OCI-M2 (cell line): ENCODE results near the gene SPNS2.
"Not testable (repeated sequence)": the region's sequence is repeated elsewhere in the genome, so short reads cannot be mapped to it uniquely, and the experiment has no call there.

ENCODE experiments used
- DNase-seq: peaks from one replicate; lab custom pipeline; 2025; ENCODE audit not compliant: unreplicated experiment; lab: John Stamatoyannopoulos, UW

SPNS2 gene

DNA sequence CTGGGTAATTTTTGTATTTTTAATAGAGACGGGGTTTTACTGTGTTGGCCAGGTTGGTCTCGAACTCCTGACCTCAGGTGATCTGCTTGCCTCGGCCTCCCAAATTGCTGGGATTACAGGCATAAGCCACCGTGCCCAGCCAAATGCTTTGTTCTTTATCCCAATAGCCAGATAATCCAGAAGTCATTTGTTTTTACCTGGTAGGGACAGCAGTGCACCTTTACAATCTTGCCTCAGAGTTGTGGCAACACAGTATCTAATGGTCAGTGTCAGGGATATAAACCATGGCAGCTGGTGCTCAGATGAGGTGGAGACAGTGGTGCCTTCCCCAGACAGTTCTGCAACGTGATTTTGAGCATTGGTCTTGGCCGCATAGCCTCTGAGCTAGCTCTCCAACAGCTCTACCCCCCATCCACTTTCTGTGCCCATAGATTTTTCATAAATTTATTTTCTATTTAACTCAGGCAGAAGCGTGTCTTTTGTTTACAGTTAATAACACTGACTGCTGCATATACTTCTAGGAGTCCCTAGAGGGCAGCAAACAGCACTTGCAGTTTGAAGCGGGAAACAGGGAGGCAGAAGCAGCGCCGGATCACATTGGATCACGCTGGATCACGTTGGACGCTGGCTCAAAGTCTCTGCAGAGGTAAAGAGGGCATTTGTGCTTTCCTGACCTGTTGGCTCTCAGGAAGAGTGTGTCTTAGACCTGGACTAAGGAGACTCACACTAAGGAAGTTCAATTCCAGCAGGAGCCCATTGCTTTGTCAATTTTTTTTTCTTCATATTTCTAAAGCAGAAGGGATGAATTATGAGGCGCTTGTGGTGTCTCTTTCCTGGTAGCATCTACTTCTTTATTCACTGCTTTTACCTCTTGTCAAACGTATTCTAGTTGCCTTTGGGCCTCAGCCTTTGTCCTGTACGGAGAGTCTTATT is 66.8 kb downstream of the SPNS2 start:
- DNase-seq: peak; percentile 32

DNA sequence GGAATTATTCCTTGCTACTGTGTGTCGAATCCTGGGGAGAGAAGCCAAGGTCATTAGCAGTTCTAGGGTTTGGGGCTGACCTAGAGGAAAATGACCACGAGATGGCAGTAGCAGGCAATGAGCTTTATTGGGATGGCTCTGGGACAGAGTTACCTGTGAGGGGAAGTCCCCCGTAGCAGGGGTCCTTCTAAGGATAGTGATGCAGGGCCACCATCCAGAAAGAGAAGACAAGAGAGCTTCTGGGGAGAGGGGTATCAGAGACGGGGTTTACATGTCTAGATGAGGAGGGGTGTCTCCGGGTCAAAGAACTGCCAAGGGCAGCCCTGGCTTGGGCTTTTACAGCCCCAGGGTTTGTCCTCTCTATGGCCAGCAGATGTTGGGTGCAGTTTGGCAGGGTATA is 68.1 kb downstream of the SPNS2 start:
- DNase-seq: peak; percentile 48

DNA sequence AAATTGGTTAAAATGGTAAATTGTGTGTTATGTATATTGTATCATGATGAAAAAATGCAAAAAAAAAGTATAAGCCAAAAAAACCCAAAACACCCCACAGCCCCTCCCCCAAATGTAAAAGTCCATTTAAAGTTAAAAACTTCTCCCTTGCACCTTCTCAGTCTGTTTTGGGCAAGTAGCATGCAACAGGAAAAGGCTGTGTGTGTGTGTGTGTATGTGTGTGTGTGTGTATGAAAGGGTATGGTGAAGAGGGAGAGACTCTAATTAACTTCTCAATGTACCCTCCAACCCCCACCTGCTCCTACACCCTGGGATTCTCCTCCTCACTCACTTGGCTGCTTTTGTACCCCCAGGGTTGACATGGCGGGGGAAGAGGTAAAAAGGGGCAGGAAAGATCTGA is 70.9 kb downstream of the SPNS2 start:
- DNase-seq: no peak

DNA sequence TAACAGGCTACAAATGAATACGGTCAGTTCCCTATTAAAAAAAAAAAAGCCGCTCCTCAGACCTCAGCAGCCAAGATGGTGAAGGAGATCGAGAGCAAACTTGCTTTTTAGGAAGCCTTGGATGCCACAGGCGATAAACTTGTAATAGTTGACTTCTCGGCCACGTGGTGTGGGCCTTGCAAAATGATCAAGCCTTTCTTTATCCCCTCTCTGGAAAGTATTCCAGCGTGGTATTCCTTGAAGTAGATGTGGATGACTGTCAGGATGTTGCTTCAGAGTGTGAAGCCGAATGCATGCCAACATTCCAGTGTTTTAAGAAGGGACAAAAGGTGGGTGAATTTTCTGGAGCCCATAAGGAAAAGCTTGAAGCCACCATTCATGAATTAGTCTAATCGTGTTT is 73.5 kb downstream of the SPNS2 start:
- no peak for DNase-seq

DNA sequence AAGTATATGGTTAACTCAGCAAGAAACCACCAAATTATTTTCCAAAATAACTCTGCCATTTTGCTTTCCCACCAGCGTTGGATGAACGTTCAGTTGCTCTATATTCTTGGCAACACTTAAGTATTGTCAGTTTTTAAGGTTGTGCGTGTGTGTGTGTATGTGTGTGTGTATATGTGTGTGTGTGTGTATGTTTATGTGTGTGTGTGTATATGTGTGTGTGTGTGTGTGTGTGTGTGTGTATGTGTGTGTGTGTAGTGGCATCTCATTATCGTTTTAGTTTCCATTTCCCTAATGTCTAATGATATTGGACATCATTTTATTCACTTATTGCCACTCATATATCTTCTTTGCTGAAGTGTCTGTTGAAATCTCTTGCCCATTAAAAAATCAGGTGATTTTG is 74.4 kb downstream of the SPNS2 start:
- DNase-seq: no peak

DNA sequence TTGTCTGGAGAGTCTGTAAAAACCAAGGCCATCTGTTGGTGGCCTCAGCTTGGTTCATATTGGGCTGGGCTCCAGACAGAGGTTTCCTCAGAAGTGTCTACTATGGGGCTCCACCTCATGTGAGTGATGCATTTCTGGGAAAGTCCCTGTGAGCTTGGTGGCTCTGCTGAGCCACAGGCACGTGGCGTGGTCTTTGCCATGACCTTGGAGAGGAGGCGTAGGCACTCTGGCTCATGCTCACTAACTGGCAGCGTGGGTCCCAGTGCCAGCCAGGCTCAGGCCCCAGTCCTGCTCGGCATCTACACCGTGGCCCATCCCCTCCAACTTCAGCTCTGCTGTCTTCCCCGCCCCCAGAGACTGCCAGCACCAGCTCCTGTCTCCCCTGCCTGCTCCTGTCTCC is 75.0 kb downstream of the SPNS2 start:
- no peak for DNase-seq

DNA sequence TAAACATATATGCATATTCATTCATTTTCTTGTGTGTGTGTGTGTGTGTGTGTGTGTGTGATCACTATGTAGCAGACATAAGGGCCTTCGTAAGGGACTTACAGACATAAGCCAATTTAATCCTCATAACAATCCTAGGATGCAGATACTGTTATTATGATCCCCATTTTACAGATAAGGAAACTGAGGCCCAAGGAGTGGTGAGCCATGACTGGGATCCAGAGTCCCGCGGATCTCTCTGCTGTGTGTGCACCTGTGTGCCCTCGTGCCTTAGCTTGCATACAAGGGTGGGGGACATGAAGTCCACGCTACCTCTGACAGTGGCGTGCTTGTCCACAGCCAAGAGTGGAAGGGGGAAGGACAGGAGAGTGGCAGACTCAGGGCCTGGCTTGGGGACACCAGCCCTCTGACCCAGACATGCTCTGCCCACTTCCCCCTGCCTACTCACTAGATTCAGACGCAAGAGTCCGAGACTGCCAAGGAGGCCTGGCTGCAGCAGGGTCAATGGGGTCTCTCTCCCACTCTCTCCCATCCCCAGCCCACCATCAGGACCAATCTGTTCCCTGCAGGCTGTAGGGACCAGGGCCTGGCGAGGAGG is 75.9 kb downstream of the SPNS2 start:
- no peak for DNase-seq

DNA sequence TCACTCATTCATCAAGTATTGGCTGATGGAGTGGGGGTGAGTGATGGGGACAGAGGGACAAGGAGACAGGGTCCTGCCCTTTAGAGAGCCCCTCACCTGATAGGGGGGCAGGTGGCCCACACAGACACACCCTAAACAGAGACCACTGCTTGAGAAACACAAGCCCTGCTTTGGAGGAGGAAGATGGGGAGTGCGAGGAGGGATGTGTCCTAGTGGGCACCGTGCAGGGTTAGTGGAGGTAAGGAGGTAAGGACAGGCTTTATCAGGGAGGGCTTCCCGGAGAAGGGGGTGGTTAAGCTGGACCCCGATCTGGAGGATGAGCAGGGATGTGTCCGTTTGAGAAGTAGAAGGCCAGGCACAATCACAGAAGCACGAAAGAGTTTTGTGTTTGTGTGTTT is 77.5 kb downstream of the SPNS2 start:
- DNase-seq: no peak

DNA sequence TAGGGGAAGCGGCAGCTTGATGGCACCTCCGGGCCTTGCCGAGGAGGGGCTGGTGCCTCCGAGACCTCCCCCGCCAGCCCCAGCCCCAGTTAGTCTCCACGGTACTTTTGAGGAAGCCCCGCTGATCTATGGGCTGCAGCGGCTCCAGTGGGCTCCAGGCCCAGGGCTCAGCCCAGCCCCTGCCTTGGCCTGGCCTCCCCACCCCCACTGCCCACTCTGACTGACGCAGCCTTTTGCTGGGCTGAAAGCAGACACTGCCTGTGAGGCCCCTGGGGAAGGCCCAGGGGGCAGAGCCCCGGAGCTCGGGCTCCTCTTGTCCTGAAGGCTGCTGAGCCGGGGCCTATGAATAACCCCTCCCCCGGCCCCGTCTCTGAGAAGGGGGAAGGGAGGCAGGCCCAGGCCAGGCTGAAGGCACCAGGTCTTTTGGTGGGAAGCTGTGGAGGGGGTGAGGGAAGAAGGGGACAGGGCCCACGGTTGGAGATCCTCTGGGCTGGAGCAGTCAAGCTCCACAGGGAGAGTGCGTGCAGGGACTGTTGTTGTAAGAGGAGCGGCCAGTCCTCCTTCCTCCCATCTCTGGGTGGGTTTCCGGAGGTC is 78.1 kb downstream of the SPNS2 start:
- DNase-seq: no peak

DNA sequence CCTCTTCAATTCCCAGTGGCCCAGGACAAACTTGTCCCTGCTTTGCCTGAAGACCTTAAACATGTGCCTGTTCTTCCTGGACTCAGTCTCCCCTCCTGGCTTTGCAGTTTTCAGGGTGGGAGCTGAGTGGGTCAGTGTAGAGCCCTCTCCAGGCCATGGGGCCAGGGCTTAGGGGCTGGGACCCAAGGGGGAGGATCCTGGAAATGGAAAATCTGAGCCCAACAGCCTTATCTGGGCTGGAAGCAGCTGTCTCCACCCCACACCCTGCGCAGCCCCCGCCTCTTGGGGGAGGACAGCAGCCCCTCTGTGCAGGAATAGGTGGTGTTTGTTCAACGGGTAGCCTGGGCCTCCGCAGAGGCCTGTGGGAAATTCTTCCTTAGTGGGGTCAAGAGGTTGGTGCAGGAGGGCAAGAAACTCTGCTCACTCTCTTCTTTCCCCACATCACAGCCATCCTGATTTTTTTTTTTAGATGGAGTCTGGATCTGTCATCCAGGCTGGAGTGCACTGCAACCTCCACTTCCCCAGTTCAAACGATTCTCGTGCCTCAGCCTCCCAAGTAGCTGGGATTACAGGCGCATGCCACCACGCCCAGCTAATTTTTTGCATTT is 78.8 kb downstream of the SPNS2 start:
- no peak for DNase-seq

DNA sequence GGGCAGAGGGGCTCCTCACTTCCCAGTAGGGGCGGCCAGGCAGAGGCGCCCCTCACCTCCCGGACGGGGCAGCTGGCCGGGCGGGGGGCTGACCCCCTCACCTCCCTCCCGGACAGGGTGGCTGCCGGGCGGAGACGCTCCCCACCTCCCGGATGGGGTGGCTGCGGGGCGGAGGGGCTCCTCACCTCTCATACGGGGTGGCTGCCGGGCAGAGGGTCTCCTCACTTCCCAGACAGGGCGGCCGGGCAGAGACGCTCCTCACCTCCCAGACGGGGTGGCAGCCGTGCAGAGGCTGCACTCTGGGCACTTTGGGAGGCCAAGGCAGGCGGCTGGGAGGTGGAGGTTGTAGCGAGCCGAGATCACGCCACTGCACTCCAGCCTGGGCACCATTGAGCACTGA is 79.7 kb downstream of the SPNS2 start:
- DNase-seq: not testable (repeated sequence)

DNA sequence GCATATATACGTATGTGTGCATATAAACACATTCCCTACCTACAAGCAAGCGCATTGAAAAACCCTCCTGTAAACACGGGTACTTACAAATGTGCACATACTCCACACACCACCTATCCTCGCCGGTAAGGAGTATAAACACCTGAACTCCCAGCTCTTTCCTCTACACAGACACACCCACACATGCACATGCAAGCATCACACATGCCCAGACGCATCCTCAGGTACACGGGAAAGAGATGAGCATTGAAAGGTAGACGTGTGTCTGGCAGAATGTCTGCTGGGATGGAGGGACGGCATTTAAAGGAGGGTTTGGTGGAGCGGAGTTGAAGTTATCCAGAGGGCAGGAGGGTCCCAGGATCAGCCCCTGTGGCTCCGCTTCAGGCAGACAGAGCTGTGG is 81.0 kb downstream of the SPNS2 start:
- DNase-seq: no peak

DNA sequence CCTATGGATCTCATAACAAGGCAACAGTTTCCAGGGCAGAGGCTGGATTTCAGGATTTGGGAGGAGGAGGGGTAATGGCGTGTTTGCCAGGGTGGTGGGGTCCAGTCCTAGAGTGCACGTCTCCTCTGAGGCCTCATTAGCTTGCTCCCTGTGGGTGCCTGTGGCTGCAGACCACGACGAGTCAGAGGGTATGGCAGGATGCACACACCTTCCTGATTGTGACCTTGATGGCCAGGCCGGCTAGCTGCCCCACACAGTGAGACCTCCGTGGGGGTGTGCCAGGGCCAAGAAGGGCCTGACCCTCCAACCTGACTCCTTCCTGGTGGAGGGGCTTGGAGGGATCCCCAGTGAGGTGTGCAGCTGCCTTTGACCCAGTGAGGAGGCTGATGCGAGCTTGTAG is 81.6 kb downstream of the SPNS2 start:
- DNase-seq: no peak

DNA sequence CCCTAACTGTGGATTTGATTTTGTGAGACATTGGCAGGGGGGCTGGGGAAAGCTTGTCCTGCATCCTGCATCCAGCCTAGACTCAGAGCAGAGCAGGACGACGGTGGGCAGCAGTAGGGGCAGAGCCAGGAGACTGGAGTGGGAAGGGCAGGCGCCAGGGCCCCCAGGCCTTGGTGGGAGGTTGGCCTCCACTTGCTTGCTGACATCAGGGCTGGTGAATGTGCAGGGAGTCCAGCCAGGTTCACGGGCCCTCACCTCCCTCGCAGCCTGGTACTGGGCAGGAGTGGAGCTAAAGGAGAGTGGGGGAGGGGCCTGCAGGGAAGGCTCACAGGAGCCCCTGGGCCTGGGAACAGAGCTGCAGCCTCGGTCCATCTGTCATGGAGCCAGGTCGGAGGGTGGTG is 83.4 kb downstream of the SPNS2 start:
- DNase-seq: no peak

DNA sequence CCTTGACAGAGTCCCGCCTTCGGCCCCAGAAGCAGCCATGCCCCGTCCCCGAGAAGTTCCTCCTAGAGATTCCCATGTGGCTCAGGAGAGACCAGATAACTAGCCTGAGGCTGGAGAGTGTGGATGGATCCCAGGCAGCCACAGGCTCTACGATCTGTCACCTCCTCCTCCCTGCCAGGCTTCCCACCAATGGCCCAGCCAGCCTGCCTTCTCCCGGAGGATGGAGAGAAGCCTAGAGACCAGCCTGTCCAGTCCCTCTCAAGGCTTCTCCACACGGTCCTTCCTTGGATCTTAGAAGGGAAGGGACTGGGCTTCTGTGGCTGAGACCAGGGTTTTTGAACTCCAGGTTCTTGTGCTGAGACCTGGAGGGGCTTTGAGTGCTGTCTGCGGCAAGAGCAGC is 84.0 kb downstream of the SPNS2 start:
- no peak for DNase-seq

DNA sequence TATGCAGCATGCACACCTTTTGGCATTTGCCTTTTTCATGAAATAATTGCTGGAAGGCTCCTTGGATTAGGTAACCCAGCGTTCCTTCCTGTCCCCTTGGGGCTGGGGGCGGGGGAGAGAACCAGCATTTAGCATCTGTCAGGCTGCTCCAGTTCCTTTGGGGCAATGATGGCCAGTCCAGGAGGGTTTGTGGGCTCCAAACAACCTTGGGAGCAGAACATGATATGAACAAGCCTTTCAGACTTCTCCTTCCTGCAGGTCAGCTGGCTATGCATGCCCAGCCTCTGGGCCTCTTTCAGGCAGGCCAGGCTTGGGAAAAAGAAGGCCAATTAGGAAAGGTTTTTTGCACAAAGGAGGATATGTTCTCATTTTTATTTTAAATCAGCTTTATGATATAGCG is 84.5 kb downstream of the SPNS2 start:
- no peak for DNase-seq

DNA sequence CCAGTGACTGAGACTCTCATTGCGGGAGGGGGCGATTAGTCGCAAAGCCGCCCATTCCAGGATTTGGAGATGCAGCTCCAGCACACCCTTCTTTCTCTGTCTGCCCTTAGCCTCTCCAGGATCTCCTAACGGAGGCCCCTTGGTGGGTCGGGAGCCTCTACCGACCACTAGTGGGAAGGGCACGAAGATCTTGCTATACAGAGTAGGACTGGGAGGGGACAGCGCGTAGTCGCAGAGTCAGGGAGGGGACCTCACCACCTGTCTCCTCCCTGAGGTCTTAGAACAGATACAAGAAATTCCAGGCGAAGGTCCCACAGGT is 85.1 kb downstream of the SPNS2 start:
- DNase-seq: no peak

DNA sequence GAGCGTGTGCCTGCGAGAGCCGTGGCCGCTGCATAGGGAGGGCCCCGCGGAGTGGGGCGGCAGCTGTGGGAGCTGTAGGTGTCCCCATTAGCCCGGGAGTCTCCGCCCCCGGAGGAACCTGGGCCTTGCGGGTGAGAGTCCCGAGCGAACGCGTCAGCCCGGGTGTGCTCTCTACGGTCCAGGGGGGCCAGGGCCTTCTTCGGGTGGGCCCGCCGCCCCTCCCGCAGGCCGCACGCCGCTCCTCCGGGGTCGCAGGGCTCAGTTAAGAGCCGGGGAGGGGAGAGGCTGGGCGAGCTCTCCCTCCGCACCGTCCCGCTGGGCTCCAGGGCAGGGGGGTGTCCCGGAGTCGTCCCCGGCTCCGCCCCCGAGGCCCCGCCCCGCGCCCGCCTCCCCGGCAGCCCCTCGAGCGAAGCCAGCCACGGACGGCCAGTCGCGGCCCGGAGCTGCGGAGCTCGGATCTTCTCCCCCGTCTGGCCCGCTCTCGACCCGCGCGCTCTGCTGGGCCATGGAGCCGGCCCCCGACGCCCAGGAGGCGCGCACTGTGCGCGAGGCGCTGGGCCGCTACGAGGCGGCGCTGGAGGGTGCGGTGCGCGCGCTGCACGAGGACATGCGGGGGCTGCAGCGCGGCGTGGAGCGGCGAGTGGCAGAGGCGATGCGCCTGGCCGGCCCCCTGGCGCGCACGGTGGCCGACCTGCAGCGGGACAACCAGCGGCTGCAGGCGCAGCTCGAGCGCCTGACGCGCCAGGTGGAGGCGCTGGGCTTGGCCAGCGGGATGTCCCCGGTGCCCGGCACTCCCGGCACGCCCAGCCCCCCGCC is 85.6 kb downstream of the SPNS2 start, which contains the start of gene SMTNL2:
SMTNL2 (plus strand) TSS at position 429 of the 816 bp plus-strand sequence; CDS start at position 506, 77 bp downstream.
- DNase-seq: no peak

DNA sequence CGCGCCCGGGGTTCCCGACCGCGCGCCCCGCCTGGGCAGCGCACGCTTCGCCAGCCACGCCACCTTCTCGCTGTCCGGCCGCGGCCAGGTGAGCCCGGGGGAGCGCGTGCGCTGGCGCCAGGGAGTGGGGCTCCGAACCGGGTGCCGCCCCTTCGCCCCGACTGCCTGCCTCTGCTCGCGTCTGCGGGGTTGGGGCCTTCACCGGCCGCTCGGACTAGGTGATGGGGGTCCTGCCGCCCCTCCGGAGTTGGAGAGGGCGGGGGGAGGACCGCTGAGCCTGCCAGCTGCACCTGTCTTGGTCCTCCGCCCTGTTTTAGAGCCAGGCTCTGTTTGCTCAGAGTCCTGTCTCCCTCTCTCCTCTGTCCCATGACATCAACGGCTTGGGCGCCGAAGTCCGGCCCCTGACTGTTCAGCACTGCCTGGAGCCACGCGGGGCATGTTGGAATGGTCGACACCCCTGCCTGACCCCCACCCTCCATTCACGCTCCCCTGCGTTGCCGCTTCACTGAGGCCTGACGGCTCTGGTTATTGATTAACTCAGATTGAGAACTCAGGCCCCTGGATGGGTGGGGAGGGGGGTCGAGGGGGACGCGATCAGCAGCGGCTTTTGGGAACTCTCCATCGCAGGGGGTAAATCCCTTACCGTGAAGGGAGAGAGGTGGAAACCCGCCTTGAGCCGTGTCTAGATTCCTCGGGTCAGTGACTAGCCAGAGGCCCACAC is 86.4 kb downstream of the SPNS2 start:
- no peak for DNase-seq

DNA sequence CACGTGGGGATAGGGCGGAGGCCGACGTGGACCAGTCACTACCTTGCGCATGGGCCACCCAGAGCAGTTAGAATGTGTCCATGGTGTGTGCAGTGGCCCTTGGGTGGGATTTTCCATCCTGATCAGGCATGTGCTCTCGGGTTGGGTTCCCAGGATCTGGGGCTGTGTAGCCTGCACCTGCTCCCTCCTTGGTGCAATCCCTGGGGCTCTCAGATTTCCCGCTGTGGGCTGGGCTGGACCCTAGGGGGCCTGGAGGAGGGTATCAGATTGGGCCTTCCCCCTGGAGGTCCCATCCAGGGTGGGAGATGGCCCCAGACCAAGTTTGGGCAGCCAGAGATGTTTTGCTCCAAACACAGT is 86.9 kb downstream of the SPNS2 start:
- DNase-seq: no peak
